GM12872 (cell line): ENCODE results near the gene ZNF584.

ENCODE experiments used
- CTCF ChIP-seq: IDR thresholded peaks from 3 replicates; pipeline ENCODE4 v1.5.1; 2011; ENCODE audit warnings: low read depth, mild to moderate bottlenecking, low read length, moderate library complexity; ENCODE audit not compliant: insufficient read depth

Gene ZNF584

GRCh38 chr19:58388175-58388526 is 20.3 kb upstream of the ZNF584 start:
- TF ChIP-seq CTCF = no peak

- no peak for TF ChIP-seq CTCF
Observed at GRCh38 chr19:58392945-58393724, 15.3 kb upstream of the ZNF584 start.

- no peak for TF ChIP-seq CTCF
Observed at GRCh38 chr19:58393725-58394033, 14.8 kb upstream of the ZNF584 start.

GRCh38 chr19:58394821-58395219 is 13.6 kb upstream of the ZNF584 start:
- TF ChIP-seq CTCF = no peak

GRCh38 chr19:58395220-58395978 is 13.1 kb upstream of the ZNF584 start, which contains the start of gene RNF225:
Gene RNF225 (plus strand): TSS chr19:58395656. CDS start chr19:58396090, 434 bp downstream.
- TF ChIP-seq CTCF = no peak

- TF ChIP-seq CTCF = no peak
Observed at GRCh38 chr19:58395979-58396627, 12.3 kb upstream of the ZNF584 start.
